Measurements from ENCODE around the gene SP9.

DNA sequence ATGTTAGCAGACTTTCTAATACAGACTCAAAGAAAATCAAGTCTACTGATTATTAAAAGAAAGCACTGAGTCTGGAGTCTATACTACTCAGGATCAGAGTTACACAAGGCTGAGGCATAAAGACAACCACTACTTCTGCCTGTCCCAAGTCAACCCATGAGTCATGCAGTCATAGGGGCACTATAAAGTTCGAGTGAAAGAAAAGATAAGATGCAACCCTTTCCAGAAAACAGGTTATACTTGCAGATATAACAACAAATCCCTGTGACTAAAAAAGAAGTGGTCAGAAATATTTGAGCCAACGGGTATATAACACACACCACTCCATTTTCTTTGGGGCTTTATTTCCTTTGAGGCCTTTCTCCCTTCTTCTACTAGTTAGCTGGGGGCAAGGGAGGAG, 42.2 kb downstream of the SP9 start:
- no peak for TF ChIP-seq POLR2AphosphoS5 (IDR thresholded peaks at IDR 0.05; ENCODE audit: borderline replicate concordance, low read depth, low read length)
- TF ChIP-seq EZH2 (IDR thresholded peaks at IDR 0.05) = no peak

All from SK-N-MC (cell line).